GM21447 (cell line): ENCODE results near the gene GRB14.
"Not testable (repeated sequence)": the region's sequence is repeated elsewhere in the genome, so short reads cannot be mapped to it uniquely, and the experiment has no call there.

Experiments used
- ATAC-seq: cut with Tn5 transposase; IDR thresholded peaks from one replicate; pipeline ENCODE4 v1.9.1; 2021; ENCODE audit not compliant: unreplicated experiment

Gene GRB14

DNA sequence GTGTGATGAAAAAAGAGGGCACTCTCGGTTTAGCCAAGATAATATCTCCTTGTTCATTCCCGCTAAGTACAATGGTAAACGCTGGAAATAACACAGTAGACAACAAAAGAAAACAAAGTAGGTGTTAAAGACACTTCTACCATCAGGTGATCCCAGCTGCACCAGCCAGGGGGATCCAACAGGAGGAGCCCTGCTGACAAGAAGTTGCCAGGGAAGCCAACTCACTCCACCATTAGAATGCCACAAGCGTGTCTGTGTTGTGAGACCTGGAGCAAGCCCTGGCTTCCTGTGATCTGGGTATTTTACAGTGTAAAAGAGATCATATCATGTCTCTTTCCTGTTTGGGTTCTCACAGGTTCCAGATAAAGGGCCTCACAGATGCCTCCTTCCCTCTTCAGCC, 117.0 kb downstream of the GRB14 start:
- no peak for ATAC-seq

DNA sequence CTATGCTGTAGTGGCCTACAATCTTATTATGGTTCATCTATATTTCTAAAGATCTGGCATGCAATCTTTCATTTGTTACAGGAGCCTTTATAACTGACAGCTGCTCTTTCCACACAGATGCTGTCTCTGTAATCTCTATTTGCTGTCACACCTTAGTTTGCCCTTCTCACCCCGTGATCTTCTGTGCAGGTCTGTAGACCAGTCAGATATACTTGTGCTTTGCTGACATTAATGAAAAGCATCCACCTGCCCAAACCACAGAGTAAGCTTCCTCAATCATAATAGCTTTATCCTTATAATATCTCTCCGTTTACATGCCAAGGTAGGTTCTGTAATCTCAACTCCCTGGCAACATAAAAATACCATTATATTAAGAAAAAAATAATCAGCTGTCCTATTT, 122.4 kb downstream of the GRB14 start:
- ATAC-seq, result no peak

DNA sequence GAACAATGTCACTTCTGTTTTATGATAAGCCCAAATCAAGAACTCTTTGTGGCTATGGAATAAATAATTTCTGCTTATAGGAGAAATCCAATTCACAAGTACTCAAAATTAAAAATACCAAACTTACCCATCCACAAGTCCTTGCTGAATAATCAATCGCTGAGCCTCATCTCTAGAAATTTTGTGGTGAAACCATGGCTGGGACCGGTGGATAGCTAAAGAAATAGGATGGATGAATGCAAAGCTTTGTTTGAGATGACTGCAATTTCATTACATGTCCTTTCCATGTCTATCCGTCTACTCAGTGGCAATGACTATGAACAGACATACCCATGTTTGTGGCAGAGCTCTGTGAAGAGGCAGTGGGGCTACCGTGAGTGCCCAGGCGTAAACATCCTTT, 124.4 kb downstream of the GRB14 start:
- no peak for ATAC-seq

DNA sequence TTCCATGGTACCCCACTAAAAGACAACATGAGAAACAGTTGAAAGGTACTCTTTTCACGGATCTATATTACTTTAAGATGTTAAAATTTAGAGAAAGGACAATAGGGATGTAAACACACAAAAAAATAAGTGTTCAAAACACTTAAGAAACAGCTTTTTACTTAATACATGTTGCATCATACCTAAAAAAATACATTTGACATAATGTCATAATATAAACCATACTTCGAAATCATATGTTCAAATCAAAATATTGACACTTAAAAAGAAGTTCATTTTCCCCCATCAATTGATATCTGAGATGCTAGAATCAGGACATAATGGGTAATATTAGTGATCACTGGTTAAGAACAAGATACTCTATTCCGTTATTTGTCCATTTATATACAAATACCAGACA, 124.9 kb downstream of the GRB14 start:
- ATAC-seq, result no peak

DNA sequence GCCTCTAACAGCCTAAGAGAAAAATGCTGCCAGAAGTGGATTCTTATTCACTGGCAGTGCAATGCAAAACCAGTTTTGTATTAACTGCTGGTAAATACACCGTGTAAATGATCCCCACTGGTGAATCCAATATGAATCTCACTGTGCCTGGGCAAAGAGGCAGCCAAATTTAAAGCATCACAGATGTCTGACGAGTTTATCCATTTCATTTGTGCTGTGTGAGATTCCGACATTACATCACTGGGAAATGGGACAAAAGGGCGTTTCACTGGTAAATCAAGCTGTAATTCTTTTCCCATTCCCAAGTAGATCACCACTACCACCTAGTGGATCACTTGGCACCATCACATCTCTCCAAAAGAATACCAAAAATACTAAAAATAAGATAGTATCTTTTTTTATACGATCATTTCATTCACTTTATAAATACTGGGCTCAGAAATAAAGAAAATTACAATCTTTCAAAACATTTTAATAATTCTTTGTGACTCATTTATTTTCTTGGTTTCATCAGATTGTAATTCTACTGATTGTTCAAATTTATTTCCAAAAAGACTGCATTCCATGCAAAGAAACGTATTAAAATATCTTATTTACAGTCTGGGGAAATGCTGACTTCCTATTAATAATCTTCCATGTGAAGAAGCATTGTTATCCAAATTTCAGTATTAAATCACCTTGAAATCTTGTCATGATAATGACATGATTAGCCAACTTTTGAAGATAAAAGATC, 125.6 kb downstream of the GRB14 start:
- no peak for ATAC-seq

DNA sequence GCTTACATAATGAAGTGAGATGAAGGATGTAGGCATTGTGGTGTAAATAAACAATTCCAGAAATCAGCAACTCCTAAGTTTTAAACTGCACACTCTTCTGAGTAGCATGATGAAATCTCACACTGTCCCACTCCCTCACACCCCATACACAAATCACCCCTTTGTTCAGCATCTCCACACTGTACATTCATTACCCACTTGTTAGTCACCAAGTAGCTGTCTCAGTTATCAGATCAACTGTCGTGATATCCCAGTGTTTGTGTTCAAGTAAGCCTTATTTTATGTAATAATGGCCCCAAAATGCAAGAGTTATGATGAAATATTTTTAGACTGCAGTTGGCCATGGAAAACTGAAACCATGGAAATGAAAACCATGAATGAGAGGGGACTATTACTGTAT, 135.7 kb downstream of the GRB14 start:
- ATAC-seq, result no peak

DNA sequence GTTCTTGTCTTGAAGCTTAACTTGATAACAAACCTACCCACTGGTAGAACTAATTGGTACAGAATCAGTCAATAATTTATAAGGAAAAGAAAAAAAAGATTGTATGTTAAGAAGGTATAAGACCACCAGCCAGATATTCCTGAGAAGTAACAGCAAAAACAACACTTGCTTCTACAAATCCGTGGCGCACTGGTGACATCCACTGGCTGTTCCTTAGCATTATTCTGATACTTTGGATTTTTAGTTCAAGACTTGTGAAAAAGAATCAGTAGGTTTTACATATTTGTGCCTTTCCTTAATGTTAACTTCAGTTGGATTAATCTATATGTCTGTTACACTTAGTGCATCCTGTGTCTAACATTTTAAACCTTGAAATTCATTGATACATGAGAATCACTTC, 141.8 kb downstream of the GRB14 start:
- ATAC-seq, result no peak

DNA sequence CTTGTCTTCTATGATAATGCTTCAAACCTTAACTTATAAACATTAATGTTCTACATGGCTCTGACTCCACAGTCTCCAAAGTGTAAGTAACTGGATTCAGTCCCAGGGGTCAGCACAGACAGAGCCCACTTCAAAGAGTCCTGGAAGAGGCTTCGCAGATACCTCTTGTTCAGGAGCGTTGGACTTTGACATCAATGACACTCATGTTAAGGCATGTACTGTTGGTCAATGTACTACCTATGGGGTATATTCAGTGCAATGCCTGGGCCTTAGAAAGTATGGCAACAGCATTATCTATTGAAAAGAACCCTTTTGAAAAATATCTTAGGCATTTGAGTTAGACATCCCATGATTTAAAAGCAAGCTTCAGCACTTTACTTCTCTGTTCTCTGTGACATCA, 143.1 kb downstream of the GRB14 start:
- ATAC-seq, result no peak

DNA sequence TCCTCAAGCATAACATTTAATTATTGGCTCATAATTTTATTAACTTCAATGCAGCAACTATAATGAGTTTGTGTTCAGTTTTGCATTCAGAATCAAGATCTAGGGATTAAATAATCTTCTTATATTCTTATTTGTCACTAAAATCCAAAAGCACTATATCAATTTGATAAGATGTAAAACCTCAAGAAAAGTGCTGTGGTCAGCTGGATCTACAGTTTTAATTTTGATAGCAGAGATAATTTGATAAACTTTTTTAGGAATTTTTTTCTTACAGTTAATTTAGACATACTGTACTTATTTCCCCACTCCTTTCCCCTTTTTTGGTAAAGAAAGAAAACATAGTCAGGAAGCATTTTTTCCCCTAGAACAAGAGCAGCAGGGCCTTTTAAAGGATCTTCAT, 146.4 kb downstream of the GRB14 start:
- no peak for ATAC-seq

DNA sequence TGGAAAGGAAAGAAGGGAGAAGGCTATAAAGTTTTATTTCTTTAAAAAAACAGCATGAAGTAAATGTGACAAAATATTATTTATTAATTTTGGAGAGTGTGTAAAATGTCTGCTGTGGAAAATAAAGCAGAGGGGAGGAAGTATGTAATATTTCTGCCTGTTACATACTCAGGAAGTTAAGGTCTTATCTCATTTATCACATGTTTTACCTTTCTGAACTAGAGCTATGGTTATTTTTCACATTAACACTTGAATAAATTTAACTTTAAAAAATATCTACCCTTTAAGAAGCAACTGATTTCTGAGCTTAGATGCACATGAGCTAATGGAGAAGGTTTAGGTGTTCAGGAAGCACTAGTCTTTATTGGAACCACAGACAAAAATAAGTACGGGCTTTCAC, 148.3 kb downstream of the GRB14 start:
- no peak for ATAC-seq

DNA sequence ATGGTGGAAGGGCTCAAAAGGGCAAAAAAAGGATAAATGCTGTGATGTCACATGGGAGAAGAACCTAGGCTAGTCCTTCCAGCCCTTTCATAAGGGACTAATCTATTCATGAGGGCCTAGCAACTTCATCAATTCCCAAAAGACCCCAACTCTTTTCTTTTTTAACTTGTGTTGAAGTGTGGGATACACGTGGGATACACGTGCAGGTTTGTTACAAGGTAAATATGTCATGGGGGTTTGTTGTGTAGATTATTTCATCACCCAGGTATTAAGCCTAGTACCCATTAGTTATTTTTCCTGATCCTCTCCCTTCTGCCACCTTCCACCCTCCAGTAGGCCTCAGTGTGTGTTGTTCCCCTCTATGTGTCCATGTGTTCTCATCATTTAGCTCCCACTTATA, 156.2 kb downstream of the GRB14 start:
- ATAC-seq, result not testable (repeated sequence)

DNA sequence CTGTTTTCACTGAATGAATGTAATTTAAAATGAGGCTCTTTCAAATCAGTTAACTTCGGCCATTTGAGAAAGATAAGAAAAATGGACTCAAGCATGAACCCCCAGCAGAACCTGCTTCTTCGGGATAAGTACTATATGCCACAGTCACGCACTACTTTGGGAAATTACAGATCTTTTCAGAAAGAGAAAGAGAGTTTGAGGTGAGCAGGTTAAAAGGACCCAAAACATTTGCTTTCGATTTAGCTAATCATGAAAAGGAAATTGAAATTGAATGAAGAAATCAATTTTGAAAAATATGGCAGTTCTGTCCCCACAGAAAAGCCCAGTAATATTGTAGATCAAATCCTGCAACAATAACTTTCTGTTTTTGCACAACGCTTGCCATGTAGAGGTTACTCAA, 156.9 kb downstream of the GRB14 start:
- no peak for ATAC-seq

DNA sequence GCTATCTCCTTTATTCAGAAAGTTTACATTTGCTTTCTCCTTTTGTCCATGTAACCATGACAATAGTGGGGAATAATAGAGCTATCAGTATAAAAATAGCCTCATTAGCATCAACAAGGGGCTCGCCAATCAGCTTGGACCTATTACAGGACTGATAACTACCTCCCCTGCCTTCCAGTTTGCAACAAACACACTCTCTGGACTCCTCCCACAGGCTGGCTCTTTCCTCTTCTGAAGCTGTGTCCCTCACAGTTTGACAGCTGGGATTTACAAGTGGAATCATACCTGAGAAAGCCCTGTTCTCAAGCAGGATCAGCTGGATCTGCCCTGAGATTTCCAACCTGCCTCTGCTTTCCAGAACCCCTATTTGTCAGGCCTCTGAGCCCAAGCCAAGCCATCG, 162.5 kb downstream of the GRB14 start:
- no peak for ATAC-seq

DNA sequence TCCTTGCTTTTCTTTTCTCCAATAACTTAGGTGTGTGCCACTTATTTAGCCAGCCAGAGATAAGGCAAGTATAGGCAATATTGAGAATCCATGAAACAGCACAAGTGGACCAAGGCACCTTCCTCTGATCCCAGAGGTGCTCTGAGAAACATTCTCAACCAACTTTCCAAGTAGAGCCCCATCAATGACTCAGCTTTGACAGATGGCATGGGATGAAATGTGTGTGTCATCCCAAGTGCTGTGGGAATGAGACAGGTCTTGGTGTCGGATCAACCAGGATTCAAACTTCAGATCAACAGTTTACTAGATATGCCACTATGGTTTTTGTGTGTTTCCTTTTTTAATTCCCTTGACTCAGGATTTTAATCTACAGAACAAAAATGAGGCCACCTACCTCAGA, 164.0 kb downstream of the GRB14 start:
- ATAC-seq, result no peak

DNA sequence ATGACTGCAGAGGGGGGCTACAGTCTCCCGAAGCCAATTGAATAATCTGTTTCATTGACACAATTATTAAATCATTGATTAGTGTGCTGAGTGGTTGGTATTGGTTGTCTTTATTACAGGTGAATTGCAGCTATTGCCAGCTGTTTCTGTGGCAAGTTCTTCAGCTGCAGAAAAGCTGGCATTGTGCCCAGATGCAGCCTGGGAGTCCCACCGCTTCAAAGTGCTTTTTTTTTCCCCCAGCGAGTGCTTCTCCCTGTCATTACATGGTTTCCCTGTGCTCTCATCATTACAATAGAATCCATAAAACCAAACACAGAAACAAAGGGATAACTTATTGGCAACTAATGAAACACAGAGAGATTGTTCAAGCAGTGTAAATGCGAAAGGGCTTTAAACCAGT, 164.7 kb downstream of the GRB14 start:
- no peak for ATAC-seq

DNA sequence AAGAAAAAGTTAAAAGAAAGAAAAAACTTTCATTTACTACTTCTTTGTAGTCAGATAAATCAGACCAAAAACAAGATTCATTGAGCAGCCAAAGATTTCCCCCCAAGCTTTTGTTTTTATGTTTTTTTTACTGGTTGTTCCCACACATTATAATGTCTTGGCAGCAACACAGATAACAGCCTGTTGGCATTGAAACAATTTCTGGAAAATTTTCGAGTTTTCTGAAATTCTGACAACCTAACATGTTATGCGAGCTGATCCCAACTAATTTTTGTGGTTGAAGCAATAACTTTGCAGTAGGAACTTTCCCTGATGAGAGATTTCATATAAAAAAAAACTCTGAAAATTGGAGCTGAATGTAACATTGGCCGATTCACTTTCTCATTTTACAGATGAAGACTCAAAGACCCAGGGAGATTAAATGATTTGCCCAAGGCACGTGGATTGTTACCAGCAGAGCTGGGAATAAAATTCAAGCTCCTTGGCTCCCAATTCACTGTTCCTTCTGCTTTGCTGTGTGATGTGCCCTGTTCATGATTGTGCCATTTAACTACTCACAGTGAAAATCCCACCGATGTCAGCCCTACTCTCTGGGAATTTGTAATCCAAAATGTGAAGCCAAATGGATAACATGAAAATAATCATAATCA, 167.5 kb downstream of the GRB14 start:
- ATAC-seq, result no peak

DNA sequence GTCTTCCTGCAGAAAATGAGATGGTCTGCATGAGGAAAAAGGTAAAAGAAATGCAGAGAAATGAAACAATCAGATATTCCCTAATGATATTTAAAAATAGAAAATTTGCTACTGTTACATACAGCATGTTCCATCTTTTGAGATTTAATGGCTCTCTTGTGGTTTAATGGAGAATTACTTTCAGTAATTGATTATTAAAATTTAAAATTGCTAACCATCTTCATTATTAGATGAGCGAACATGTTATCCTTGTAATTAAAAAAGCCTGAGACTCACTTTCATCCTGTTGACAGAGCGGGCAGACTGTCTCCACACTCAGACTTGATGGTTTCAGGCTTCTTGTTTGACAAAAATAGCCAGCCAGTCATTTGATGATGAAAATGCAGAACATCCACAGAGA, 171.0 kb downstream of the GRB14 start:
- ATAC-seq, result no peak

DNA sequence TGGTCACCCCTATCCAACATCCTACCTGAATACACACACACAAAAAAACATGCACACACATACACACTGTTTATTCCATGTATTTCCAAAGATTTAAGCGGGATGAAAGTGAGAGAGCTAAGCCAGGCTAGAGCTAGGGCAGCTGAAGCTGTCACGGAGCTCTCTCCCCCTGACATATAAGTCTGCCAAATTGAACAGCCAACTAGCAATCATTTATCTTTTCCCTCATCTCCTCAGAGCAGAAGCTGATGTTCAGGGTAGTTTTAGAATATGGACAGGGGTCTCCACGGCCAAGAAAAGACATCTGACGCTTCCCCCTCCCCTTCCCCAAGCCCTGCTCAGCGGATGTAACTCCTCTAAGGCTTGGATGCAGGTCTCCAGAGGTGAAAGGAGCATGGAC, 171.6 kb downstream of the GRB14 start:
- ATAC-seq, result no peak

DNA sequence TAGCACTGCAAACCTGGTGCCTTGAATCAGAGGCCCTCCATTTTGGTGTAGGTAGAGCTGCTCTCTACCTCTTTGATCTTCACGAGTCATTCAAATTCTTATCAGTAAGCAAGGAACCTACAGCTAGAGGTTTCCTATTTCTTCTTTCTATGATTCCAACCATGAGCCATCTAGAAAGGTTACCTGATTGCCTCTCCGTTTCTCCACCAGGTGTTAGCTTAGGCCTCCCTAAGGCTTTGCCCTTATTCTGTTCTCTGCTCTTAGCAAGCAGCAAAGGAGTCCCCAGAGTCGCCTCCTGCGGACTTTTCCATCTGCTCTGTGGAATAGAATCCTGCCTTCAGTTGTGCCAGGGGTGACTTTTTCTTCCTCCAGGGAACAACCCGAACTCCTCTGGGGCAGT, 173.6 kb downstream of the GRB14 start:
- ATAC-seq, result no peak
